K562 (cell line): ENCODE measurements around the gene CPSF6. TPM values are rescaled to one million over a fixed set of nuclear protein-coding genes. Genes with fewer than 3 reads are reported as not detected.

Experiments
- ASH1L ChIP-seq: fragments of 450-650 bp; IDR thresholded peaks from 2 replicates; pipeline ENCODE4 v1.6.1; 2018; ENCODE audit warnings: borderline replicate concordance, mild to moderate bottlenecking, low read depth; ENCODE audit not compliant: partially characterized antibody
- ATF4 ChIP-seq: fragments of 450-650 bp; formaldehyde crosslinking; IDR thresholded peaks from 2 replicates; pipeline ENCODE4 v1.4.0; 2022; ENCODE audit warnings: mild to moderate bottlenecking, moderate library complexity
- CHD2 ChIP-seq: IDR thresholded peaks from 2 replicates; pipeline ENCODE4 v1.6.1; 2011; ENCODE audit warnings: low read depth, low read length
- GABPB2 ChIP-seq: fragments of 250-450 bp; sonication (Bioruptor Pico); conservative IDR thresholded peaks from 2 replicates; pipeline ENCODE4 v1.5.1; 2021; ENCODE audit warnings: mild to moderate bottlenecking
- HINFP ChIP-seq: fragments of 450-650 bp; conservative IDR thresholded peaks from 2 replicates; pipeline ENCODE4 v1.6.1; 2016; ENCODE audit warnings: missing genetic modification characterization, low read depth, mild to moderate bottlenecking, control low read depth, missing compliant biosample characterization
- POLR2A ChIP-seq: fragments of 450-650 bp; conservative IDR thresholded peaks from 2 replicates; pipeline ENCODE4 v1.6.1; 2016
- TFAP4 ChIP-seq: sonication (generic); formaldehyde crosslinking; IDR thresholded peaks from 2 replicates; pipeline ENCODE4 v1.8.0; 2022; ENCODE audit warnings: missing genetic modification reagents, mild to moderate bottlenecking, moderate library complexity, borderline replicate concordance
- ZBTB40 ChIP-seq, 2 experiments: fragments of 450-650 bp in 1 of 2; sonication (generic) in 1 of 2; formaldehyde crosslinking in 1 of 2; IDR thresholded peaks; 2 replicates each; pipeline versions ENCODE4 v1.7.1 to v1.9.0; 2016 to 2022; ENCODE audit warnings: inconsistent platforms in 1 of 2, mild to moderate bottlenecking in 1 of 2, missing genetic modification reagents in 1 of 2
- ZNF609 ChIP-seq: sonication (generic); formaldehyde crosslinking; IDR thresholded peaks from 2 replicates; pipeline ENCODE4 v1.8.1; 2023; ENCODE audit warnings: missing genetic modification reagents, mild to moderate bottlenecking, borderline replicate concordance
- polyA plus RNA-seq, 8 experiments: library from polyadenylated mRNA; depleted of rRNA in 4 of 8; stranded (reverse) in 5 of 8; unstranded in 3 of 8; fragments of >200 nt; fragmentation: Nextera tagmentation in 2 of 8; fragmentation: Illumina TruSeq in 1 of 8; extraction: Ambion mirVana in 2 of 8; extraction: Trizol in 1 of 8; gene quantifications; 2 replicates each; pipeline versions ENCODE4 v1.2.1 to v1.2.3, GENCODE V29; 2011 to 2014; ENCODE audit warnings: inconsistent platforms in 1 of 8, missing spikeins in 1 of 8
- total RNA-seq, 7 experiments: library from RNA; depleted of rRNA in 6 of 7; stranded (reverse); fragments of >200 nt in 6 of 7; fragmentation: Illumina TruSeq in 2 of 7; extraction: Trizol in 2 of 7; gene quantifications; 2 replicates each; pipeline versions ENCODE4 v1.2.1 to v1.2.3, GENCODE V29; 2011 to 2021; ENCODE audit warnings: low replicate concordance in 1 of 7

The CPSF6 gene
- total and polyA plus RNA-seq, 9 of the 15 experiments (the other 6 are each of a cell fraction or from before 2014, with no cell fraction given), result 34.3 to 129 (median 77.8) TPM

GRCh38 chr12:69239352-69239921 lies at the start of gene CPSF6 (continued):
- TF ChIP-seq ZBTB40 (IDR thresholded peaks at IDR 0.05) (peak; percentile 78), ZBTB40 (CRISPR knock-in tag; IDR thresholded peaks at IDR 0.05) (no peak), POLR2A (peak; percentile 88), CHD2 (no peak), GABPB2 (CRISPR knock-in tag) (no peak), ATF4 (CRISPR knock-in tag) (no peak), ZNF609 (CRISPR knock-in tag) (peak; percentile 72; the same call in 1 of the 2 replicates), HINFP (no peak), TFAP4 (peak; percentile 68; the same call in 1 of the 2 replicates), ASH1L (no peak)
